ENCODE data around the gene TNNC1.

The TNNC1 gene

DNA sequence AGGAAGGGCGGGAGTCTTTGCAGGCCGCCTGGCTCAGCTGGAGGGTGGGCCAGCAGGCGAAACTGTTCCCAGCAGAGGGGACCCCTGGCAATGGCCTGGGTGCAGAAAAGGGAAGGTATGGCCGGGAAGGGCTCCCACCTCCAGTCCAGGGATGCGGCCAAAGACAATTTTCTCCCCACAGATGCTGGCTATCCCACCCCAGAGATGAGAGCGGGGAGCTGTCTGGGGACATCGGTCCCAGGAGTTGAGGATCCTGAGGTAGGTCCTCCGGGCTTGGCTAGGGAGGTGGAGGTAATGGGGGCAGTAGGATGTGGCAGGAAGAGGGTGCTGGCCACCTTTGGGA, 10.6 kb downstream of the TNNC1 start:
- H3K4me1 ChIP-seq (ENCODE audit: insufficient read depth, low read length), result no peaks in the 10 kb centered on the region
- H3K27me3 ChIP-seq (ENCODE audit: insufficient read depth, low read length), result 0 out of 2 replicates have a peak, but pooled peaks cover 7% of the 10 kb centered on the region
- no peak overlapping the region for H3K9ac ChIP-seq (ENCODE audit: low read depth, low read length)
- H3K36me3 ChIP-seq (ENCODE audit: insufficient read depth, low read depth, low read length), result no peaks in the 10 kb centered on the region
- H3K27ac ChIP-seq (ENCODE audit: low read length), result no peak overlapping the region
- H3K9me3 ChIP-seq (ENCODE audit: insufficient read depth, low read depth, low read length), result no peaks in the 10 kb centered on the region
- no peak overlapping the region for H3K4me3 ChIP-seq (ENCODE audit: low read length)

- no peak overlapping the region for H3K4me3 ChIP-seq (ENCODE audit: low read length)
- no peaks in the 10 kb centered on the region for H3K36me3 ChIP-seq (ENCODE audit: insufficient read depth, low read depth, low read length)
- no peak overlapping the region for H3K9ac ChIP-seq (ENCODE audit: low read depth, low read length)
- H3K4me1 ChIP-seq (ENCODE audit: insufficient read depth, low read length), result no peaks in the 10 kb centered on the region
- H3K27me3 ChIP-seq (ENCODE audit: insufficient read depth, low read length), result 0 out of 2 replicates have a peak, but pooled peaks cover 7% of the 10 kb centered on the region
- no peak overlapping the region for H3K27ac ChIP-seq (ENCODE audit: low read length)
- no peaks in the 10 kb centered on the region for H3K9me3 ChIP-seq (ENCODE audit: insufficient read depth, low read depth, low read length)
These were observed 11.2 kb downstream of the TNNC1 start for GRCh38 chr3:52442409-52443267.

GRCh38 chr3:52441772-52442332, 12.0 kb downstream of the TNNC1 start:
- 0 out of 2 replicates have a peak, but pooled peaks cover 6% of the 10 kb centered on the region for H3K27me3 ChIP-seq (ENCODE audit: insufficient read depth, low read length)
- H3K27ac ChIP-seq (ENCODE audit: low read length), result no peak overlapping the region
- no peak overlapping the region for H3K4me3 ChIP-seq (ENCODE audit: low read length)
- no peaks in the 10 kb centered on the region for H3K9me3 ChIP-seq (ENCODE audit: insufficient read depth, low read depth, low read length)
- no peak overlapping the region for H3K9ac ChIP-seq (ENCODE audit: low read depth, low read length)
- no peaks in the 10 kb centered on the region for H3K36me3 ChIP-seq (ENCODE audit: insufficient read depth, low read depth, low read length)
- H3K4me1 ChIP-seq (ENCODE audit: insufficient read depth, low read length), result no peaks in the 10 kb centered on the region

GRCh38 chr3:52441091-52441771, 12.6 kb downstream of the TNNC1 start:
- Histone ChIP-seq H3K9me3 (ENCODE audit: insufficient read depth, low read depth, low read length) (no peaks in the 10 kb centered on the region), H3K4me1 (ENCODE audit: insufficient read depth, low read length) (no peaks in the 10 kb centered on the region), H3K27me3 (ENCODE audit: insufficient read depth, low read length) (0 out of 2 replicates have a peak, but pooled peaks cover under 1% of the 10 kb centered on the region), H3K4me3 (ENCODE audit: low read length) (no peak overlapping the region), H3K9ac (ENCODE audit: low read depth, low read length) (no peak overlapping the region), H3K27ac (ENCODE audit: low read length) (no peak overlapping the region), H3K36me3 (ENCODE audit: insufficient read depth, low read depth, low read length) (no peaks in the 10 kb centered on the region)

GRCh38 chr3:52440671-52441070, 13.2 kb downstream of the TNNC1 start:
- Histone ChIP-seq H3K9me3 (ENCODE audit: insufficient read depth, low read depth, low read length) (no peaks in the 10 kb centered on the region), H3K9ac (ENCODE audit: low read depth, low read length) (no peak overlapping the region), H3K36me3 (ENCODE audit: insufficient read depth, low read depth, low read length) (no peaks in the 10 kb centered on the region), H3K27me3 (ENCODE audit: insufficient read depth, low read length) (no peaks in the 10 kb centered on the region), H3K27ac (ENCODE audit: low read length) (no peak overlapping the region), H3K4me3 (ENCODE audit: low read length) (no peak overlapping the region), H3K4me1 (ENCODE audit: insufficient read depth, low read length) (no peaks in the 10 kb centered on the region)

GRCh38 chr3:52440249-52440551, 13.6 kb downstream of the TNNC1 start:
- no peaks in the 10 kb centered on the region for H3K4me1 ChIP-seq (ENCODE audit: insufficient read depth, low read length)
- no peaks in the 10 kb centered on the region for H3K9me3 ChIP-seq (ENCODE audit: insufficient read depth, low read depth, low read length)
- H3K36me3 ChIP-seq (ENCODE audit: insufficient read depth, low read depth, low read length), result no peaks in the 10 kb centered on the region
- H3K27me3 ChIP-seq (ENCODE audit: insufficient read depth, low read length), result no peaks in the 10 kb centered on the region
- no peak overlapping the region for H3K27ac ChIP-seq (ENCODE audit: low read length)
- no peak overlapping the region for H3K9ac ChIP-seq (ENCODE audit: low read depth, low read length)
- no peak overlapping the region for H3K4me3 ChIP-seq (ENCODE audit: low read length)

DNA sequence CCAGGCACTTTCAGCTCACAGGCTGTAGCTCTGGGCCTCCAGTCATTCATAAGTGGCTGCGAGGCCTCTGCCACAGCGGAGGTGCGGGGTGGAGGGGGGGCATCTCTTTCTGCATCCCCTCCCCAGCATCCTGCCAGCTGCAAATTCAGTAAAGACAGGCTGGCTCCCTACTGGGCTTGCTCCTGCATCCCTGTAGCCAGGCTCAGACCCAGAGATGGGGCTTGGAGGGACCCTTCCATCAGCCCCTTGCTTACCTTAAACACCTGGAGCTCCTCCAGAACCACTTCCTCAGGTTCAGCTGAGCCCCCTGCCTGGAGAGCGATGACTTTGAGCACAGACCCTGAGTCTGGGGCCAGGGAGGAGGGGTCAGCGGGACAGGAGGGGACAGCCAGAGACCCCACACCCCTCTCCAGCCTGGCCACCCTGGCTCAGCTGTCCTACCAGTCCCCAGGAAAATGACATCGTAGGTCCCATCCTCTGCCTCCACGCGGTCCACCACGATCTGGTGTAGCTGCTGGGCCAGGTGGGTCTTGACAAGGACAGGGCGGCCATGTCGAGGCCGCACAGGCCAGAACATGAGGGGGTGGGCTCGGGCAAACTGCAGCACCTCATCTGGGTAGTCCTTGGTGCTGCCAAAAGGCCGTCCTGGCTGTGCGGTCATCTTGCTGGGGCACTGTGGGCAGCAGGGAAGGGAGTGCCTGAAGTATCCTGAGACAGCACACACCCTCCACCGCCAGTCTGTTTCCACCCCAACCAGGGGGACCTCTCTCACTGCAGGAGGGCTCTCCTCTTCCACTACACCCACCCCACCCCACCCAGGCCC, 14.2 kb downstream of the TNNC1 start:
- H3K9ac ChIP-seq (ENCODE audit: low read depth, low read length), result no peak overlapping the region
- no peaks in the 10 kb centered on the region for H3K27me3 ChIP-seq (ENCODE audit: insufficient read depth, low read length)
- no peaks in the 10 kb centered on the region for H3K4me1 ChIP-seq (ENCODE audit: insufficient read depth, low read length)

DNA sequence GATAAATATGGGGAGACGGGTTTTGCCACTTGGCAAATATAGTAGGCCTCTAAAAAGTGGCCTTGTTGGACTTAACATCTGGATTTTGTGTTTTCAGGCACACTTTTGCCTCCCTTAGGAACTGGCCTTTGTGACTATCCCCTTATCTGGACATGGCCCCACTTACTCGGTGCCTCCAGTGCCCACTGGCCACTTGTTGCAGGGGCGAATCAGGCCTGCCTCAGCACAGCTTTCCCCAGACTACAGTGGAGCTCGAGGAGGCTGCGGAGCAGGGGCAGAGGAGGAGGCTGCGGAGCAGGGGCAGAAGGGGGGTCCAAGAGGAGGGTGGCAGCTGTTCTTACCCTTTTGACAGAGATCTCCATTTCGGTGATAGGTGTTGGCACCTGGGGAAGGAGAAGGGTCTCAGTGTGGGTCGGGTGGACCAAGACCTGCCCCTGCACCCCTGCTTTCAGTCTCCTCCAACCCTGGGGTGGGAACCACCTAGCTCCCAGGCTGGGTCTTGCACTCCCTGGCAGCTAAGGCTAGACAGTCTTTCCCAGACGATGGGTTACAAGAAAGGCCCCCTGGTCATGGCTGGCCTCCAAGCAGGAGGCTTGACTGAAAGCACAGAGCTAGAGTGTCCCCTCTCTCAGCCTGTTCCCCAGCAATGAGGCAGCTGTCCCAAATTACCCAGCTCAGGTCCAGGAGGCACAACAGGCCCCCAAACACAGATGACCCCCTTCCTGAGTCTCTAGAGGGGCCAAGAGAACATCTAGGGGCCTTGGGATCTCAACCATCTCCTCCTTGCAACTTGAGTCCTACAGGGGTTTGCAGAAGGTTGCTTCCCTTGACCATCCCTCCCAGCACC, 15.0 kb downstream of the TNNC1 start:
- no peaks in the 10 kb centered on the region for H3K27me3 ChIP-seq (ENCODE audit: insufficient read depth, low read length)
- H3K36me3 ChIP-seq (ENCODE audit: insufficient read depth, low read depth, low read length), result no peaks in the 10 kb centered on the region
- no peaks in the 10 kb centered on the region for H3K9me3 ChIP-seq (ENCODE audit: insufficient read depth, low read depth, low read length)
- H3K4me3 ChIP-seq (ENCODE audit: low read length), result no peak overlapping the region
- H3K4me1 ChIP-seq (ENCODE audit: insufficient read depth, low read length), result no peaks in the 10 kb centered on the region
- H3K27ac ChIP-seq (ENCODE audit: low read length), result no peak overlapping the region
- no peak overlapping the region for H3K9ac ChIP-seq (ENCODE audit: low read depth, low read length)

More for the DNA sequence above, 14.2 kb downstream of the TNNC1 start:
- no peaks in the 10 kb centered on the region for H3K36me3 ChIP-seq (ENCODE audit: insufficient read depth, low read depth, low read length)
- H3K9me3 ChIP-seq (ENCODE audit: insufficient read depth, low read depth, low read length), result no peaks in the 10 kb centered on the region
- H3K27ac ChIP-seq (ENCODE audit: low read length), result no peak overlapping the region
- no peak overlapping the region for H3K4me3 ChIP-seq (ENCODE audit: low read length)

DNA sequence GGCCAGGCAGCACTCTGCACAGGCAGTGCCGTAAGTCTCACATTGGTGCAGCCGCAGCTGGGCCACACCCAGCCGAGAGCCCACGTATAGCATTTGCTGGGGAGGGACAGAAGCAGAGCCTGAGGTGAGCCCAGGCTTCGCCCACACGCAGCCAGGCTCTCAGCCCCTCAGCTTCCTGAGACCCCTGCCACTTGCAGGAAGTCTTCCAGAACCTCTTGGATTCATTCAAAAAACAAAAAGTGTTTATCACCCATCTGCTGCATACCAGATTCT, 15.8 kb downstream of the TNNC1 start:
- no peak overlapping the region for H3K4me3 ChIP-seq (ENCODE audit: low read length)
- H3K4me1 ChIP-seq (ENCODE audit: insufficient read depth, low read length), result no peaks in the 10 kb centered on the region
- no peaks in the 10 kb centered on the region for H3K27me3 ChIP-seq (ENCODE audit: insufficient read depth, low read length)
- no peaks in the 10 kb centered on the region for H3K9me3 ChIP-seq (ENCODE audit: insufficient read depth, low read depth, low read length)
- no peak overlapping the region for H3K9ac ChIP-seq (ENCODE audit: low read depth, low read length)
- H3K36me3 ChIP-seq (ENCODE audit: insufficient read depth, low read depth, low read length), result no peaks in the 10 kb centered on the region
- H3K27ac ChIP-seq (ENCODE audit: low read length), result no peak overlapping the region

DNA sequence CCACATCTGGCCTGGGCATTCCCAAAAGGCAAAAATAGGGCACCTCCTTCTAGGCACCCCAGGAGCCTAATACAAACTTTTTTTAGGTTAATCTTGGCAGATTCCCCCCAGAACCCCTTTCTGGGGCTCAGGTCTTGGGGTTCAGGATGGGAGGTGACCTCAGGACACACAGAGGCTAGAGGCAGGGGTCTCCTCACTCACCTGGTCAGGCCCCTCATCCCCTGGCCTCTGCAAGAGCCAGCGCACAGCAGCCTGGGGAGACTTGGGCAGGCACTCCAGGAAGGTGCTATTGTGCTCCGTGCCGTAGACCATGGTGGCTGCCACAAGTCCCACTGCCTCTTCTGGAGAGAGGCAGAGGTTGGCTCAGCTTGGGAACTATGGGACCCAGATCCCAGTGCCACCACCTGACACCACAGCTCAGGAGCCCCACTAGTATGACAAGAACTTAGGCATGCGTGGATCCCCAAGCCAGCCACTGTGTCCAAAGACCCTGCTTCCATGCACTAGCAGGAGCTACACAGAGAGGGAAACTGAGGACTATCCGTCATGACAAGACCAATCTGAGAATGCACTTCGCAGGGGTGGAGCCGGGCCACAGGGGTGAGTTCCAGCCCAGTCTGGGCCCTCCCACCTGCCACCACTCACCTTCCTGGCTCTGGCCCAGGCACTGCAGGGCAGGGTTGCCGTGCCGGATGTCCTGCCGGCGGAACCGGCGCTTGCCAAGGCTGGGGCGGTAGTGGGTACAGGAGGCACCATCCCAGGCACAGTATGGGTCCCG, 16.3 kb downstream of the TNNC1 start:
- Histone ChIP-seq H3K9ac (ENCODE audit: low read depth, low read length) (no peak overlapping the region), H3K27ac (ENCODE audit: low read length) (no peak overlapping the region)

More for the DNA sequence above, 16.3 kb downstream of the TNNC1 start:
- Histone ChIP-seq H3K4me3 (ENCODE audit: low read length) (no peak overlapping the region), H3K4me1 (ENCODE audit: insufficient read depth, low read length) (no peaks in the 10 kb centered on the region), H3K27me3 (ENCODE audit: insufficient read depth, low read length) (no peaks in the 10 kb centered on the region), H3K9me3 (ENCODE audit: insufficient read depth, low read depth, low read length) (no peaks in the 10 kb centered on the region), H3K36me3 (ENCODE audit: insufficient read depth, low read depth, low read length) (no peaks in the 10 kb centered on the region)
